NT2/D1 (cell line): ENCODE results near the gene TSC22D3.

Experiments
- SUZ12 ChIP-seq: IDR thresholded peaks from 2 replicates; pipeline ENCODE4 v1.6.1; 2011; ENCODE audit not compliant: insufficient read length, insufficient read depth; ENCODE audit errors: extremely low read depth
- YY1 ChIP-seq: IDR thresholded peaks from 2 replicates; pipeline ENCODE4 v1.6.1; 2011; ENCODE audit not compliant: insufficient read length, insufficient read depth
- ZNF274 ChIP-seq: IDR thresholded peaks from 2 replicates; pipeline ENCODE4 v1.6.1; 2011; ENCODE audit warnings: mild to moderate bottlenecking, low read depth, low read length

DNA sequence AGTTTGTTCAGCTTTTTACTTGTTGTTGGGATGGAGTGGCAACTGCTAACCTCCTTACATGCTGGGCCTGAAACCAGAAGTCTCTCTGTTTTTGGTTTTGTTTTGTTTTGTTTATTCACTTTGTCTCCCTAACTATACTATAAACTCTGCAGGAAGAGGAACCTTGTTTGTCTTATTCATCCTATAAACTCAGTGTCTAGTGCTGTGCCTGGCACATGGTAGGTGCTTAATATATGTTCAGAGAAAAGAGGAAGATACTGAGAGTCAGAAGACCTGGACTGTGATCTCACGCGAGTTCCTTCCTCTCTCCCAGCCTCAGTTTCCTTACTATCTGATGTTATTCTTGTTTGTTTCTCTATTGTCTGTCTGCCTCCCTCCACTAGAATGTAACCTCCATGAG, 76.0 kb downstream of the TSC22D3 start:
- TF ChIP-seq ZNF274 (no peak), YY1 (no peak), SUZ12 (no peak)
